AG04450 (cell line): ENCODE measurements around the gene FCER1G. TPM values are rescaled to one million over a fixed set of nuclear protein-coding genes. Genes with fewer than 3 reads are reported as not detected.

Source experiments
- CTCF ChIA-PET: fragments of 300-600, 350-600 bp; formaldehyde crosslinking; extraction: SDS; loops from one replicate; lab custom pipeline; 2022; ENCODE audit warnings: antibody characterized with exemption, inconsistent platforms; lab: Charles Lee
- POLR2A ChIA-PET: fragments of 350-600 bp; formaldehyde crosslinking; extraction: SDS; loops from one replicate; lab custom pipeline; 2021; ENCODE audit warnings: antibody characterized with exemption, inconsistent platforms; lab: Yijun Ruan, JAX
- DNase-seq: peaks from one replicate; pipeline ENCODE4 v3.0.0-alpha.2; 2011; ENCODE audit warnings: low read depth, low spot score
- H3K27ac ChIP-seq: one replicate; pipeline ENCODE4 v1.5.1; 2012; ENCODE audit warnings: low read depth, low read length, control low read depth
- H3K27me3 ChIP-seq: one replicate; pipeline ENCODE4 v1.6.0; 2012; ENCODE audit warnings: low read length; ENCODE audit not compliant: control insufficient read depth, insufficient read depth
- H3K4me3 ChIP-seq: 2 replicates; pipeline ENCODE4 v1.5.1; 2011; ENCODE audit warnings: mild to moderate bottlenecking, low read depth, low read length, control low read depth
- H3K9me3 ChIP-seq: 2 replicates; pipeline ENCODE4 v1.5.1; 2012; ENCODE audit warnings: low read length; ENCODE audit not compliant: control insufficient read depth, insufficient read depth
- polyA plus RNA-seq: library from polyadenylated mRNA; depleted of rRNA; stranded (reverse); fragments of >200 nt; gene quantifications from 2 replicates; pipeline ENCODE4 v1.2.3, GENCODE V29; 2011
- TF ChIP-seq, protein P1 (sequence below): IDR thresholded peaks from 2 replicates; pipeline ENCODE4 v1.5.1; 2011; ENCODE audit warnings: low read depth, low read length, control low read depth, inconsistent platforms

The FCER1G gene
- polyA plus RNA-seq, 1 experiment: 0.66 TPM

- peak; percentile 48 for DNase-seq
- TF ChIP-seq, protein P1, sequence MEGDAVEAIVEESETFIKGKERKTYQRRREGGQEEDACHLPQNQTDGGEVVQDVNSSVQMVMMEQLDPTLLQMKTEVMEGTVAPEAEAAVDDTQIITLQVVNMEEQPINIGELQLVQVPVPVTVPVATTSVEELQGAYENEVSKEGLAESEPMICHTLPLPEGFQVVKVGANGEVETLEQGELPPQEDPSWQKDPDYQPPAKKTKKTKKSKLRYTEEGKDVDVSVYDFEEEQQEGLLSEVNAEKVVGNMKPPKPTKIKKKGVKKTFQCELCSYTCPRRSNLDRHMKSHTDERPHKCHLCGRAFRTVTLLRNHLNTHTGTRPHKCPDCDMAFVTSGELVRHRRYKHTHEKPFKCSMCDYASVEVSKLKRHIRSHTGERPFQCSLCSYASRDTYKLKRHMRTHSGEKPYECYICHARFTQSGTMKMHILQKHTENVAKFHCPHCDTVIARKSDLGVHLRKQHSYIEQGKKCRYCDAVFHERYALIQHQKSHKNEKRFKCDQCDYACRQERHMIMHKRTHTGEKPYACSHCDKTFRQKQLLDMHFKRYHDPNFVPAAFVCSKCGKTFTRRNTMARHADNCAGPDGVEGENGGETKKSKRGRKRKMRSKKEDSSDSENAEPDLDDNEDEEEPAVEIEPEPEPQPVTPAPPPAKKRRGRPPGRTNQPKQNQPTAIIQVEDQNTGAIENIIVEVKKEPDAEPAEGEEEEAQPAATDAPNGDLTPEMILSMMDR: no peak
- Histone ChIP-seq H3K9me3 (no peaks in the 10 kb centered on the region), H3K27me3 (no peaks in the 10 kb centered on the region), H3K27ac (peak within 1 kb of the TSS; percentile 57), H3K4me3 (peak within 1 kb of the TSS; percentile 51)
- ChIA-PET POLR2A (interaction anchor here (0.8 to 1.3 kb wide), 4 partner anchors 8 to 115 kb away, joined by 3 read pairs; partner anchors contain the start of genes PPOX and SDHC), CTCF (interaction anchor here (0.7 to 3.5 kb wide), 6 partner anchors 8 to 183 kb away, joined by 3 to 29 read pairs (median 6); partner anchors contain the start of gene TOMM40L)
Observed at GRCh38 chr1:161198897-161199431, 16.1 kb upstream of the FCER1G start, which contains the start of gene ADAMTS4. Gene ADAMTS4, minus strand, starts transcription at chr1:161199054. Its CDS starts 427 bp downstream, at chr1:161198627.

DNA sequence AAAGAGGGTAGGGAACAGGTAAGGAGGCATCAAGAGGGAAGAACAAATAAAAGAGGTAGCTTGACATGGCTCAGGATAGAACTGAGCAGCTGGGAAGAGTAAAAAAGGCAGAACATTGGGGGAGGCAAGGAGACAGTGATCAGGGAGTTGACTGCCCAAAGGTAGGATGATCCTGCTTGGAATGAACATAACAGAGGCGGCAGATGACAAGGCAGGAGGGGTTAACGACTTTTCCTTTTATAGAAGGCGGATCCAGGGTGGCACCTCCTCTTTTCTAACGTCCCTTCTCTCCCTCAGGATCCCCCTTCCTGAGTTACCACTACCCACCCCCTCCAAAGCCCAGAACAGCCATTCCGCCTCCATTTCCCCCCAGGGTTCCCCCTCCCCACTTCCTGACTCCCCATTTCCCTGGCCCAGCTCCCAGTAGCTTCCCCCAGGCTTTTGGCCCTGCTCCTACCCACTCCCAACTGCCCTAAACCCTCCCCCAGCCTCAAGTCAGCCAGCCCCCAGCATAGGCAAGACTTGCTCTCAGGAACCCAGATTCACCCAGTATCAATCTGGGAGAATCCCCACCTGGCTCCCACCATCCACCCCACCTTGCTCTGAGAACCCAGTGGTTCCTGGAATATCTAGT is 15.5 kb upstream of the FCER1G start:
- Histone ChIP-seq H3K4me3 (no peak overlapping the region), H3K27me3 (no peaks in the 10 kb centered on the region), H3K27ac (peak overlapping the region; percentile 57), H3K9me3 (no peaks in the 10 kb centered on the region)
- ChIA-PET POLR2A (interaction anchor here (1.1 to 1.3 kb wide), 2 partner anchors 18 to 114 kb away, joined by 3 read pairs; partner anchors contain the start of gene SDHC), CTCF (interaction anchor here (1.3 to 3.5 kb wide), 4 partner anchors 9 to 183 kb away, joined by 3 to 29 read pairs (median 7); partner anchors contain the start of gene TOMM40L)
- no peak for DNase-seq
- TF ChIP-seq, protein P1: no peak

DNA sequence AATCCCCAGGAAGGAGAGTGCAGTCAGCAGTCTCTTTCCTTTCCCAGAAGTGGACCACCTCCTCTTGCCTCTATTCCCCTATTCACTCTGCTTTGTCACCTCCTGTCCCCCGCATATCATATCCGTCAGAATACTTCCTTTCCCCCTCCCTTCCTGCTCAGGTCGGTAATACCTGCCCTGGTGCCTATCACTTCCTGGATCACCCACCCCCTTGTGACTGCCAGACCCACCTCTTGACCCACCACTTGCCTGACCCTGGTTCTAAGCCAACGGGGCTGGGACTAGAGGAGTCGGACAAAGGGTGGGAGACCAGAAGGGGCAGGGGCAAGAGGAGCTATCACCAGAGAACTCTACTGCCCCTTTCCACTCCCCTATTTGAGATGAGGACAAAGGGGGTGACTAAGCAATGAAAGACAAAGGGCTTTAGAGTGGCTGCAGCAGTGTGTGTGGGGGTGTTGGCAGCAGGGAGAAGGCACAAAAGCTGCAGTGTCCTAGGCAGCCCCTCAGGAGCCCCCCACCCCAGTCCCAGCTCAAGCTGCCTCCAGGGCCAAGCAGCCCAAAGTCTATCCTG is 14.6 kb upstream of the FCER1G start:
- CTCF ChIA-PET: interaction anchor here (6.8 to 7.0 kb wide), 2 partner anchors 8 to 26 kb away, joined by 62 to 87 read pairs; partner anchors contain the start of gene TOMM40L
- DNase-seq: no peak
- Histone ChIP-seq H3K9me3 (no peaks in the 10 kb centered on the region), H3K4me3 (no peak overlapping the region), H3K27ac (peak overlapping the region; percentile 99), H3K27me3 (no peaks in the 10 kb centered on the region)
- POLR2A ChIA-PET: interaction anchor here (1.9 kb wide), 1 partner anchor 16 kb away, joined by 9 read pairs; no protein-coding TSS in a partner anchor
- TF ChIP-seq, protein P1: no peak

DNA sequence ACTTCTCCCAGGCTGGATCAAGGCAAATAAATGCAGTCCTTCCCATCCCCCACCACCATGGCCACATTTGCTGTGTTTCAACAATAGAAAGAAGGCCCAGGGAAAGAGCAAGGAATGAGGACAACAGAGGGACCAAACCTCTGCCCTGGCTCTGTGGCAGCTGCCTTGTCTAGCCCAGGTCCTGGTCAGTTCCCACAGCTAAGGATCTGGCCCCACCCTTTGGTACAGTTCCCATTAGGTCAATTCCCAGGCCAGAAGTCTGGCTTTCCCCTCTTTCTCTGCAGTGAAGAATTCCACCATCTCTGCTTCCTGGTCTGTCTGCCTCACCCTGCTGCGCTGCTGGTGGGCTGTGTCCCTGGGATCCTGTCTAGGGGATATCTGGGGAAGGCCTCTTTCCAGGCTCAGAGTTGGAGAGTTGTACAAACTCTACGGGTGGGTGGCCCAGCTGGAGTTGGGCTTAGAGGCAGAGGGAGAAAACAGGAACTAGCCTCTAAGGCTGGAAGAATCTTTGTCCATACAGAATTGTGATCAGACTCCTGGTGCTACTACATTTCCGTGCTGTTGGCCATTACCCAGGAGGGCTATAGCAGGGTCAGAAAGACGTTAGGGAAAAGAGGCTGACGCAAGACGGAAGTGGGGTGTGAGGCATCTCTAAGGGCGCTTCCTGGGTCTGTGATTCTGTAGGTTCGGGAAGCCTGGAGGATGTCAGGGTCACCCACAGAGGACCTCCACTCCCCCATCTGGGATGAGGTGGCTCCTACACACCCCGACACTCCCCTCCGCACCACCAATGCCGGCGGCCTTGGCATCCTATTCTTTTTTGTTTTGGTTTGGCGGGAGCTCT is 13.9 kb upstream of the FCER1G start:
- CTCF ChIA-PET: interaction anchor here (0.5 to 7.0 kb wide), 7 partner anchors 9 to 783 kb away, joined by 3 to 87 read pairs (median 11); partner anchors contain the start of gene TOMM40L
- no peaks in the 10 kb centered on the region for H3K27me3 ChIP-seq
- H3K9me3 ChIP-seq: no peaks in the 10 kb centered on the region
- H3K4me3 ChIP-seq: peak overlapping the region; percentile 58
- peak; percentile 37 for DNase-seq
- POLR2A ChIA-PET: interaction anchor here (0.5 to 1.9 kb wide), 11 partner anchors 9 to 324 kb away, joined by 3 to 12 read pairs (median 4); partner anchors contain the start of genes TOMM40L and UFC1
- peak overlapping the region; percentile 99 for H3K27ac ChIP-seq
- TF ChIP-seq, protein P1: no peak
